ENCODE data around the gene HOXB7.

HOXB7 gene

DNA sequence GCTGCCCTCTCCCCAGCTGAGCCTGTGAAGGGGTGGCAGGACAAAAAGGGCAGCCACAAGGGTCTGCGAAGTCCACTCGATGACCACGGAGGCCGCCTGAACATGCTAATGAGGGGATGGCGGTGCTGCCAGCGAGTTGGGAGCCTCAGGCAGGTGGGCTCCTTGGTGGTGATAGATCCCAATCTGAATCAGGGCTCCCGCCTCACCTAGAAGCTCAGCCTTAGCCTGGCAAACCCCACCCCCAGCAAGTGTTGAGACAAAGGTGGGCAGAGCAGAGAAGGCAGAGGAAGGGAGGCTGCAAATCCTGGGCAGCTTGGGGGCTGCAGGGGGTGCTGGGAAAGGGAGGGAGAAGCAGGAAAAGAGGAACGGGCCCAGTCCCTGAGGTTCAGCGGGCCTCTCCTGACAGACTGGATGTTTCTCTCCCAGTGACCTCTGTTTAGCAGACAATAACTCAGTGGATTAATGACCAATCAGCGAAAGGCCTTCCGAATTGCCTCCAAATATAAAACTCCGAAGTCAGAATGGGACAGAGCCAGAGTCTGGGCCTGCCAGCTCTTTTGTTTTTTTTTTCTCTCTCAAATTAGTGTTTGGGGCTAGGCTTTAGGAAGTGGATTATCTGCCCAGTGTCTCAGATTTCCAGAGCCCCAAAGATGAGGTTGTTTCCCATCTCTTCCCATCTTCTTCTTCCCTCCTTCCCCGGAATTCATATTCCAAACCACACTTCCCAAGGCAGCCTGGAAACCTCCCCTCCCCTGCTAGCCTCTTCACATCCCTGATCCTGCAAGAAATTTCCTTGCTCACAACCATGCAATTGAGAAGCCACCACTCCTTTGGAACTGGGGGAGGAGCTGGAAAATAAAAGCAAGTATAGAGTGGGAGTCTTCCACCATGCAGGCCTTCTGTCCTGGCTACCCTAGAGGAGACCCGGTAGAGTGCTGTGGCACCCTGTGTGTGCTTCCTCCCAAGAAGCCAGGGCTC, 50.7 kb downstream of the HOXB7 start:
- DNase-seq (ENCODE audit: low read depth, low spot score) = no peak
- TF ChIP-seq, protein P1, sequence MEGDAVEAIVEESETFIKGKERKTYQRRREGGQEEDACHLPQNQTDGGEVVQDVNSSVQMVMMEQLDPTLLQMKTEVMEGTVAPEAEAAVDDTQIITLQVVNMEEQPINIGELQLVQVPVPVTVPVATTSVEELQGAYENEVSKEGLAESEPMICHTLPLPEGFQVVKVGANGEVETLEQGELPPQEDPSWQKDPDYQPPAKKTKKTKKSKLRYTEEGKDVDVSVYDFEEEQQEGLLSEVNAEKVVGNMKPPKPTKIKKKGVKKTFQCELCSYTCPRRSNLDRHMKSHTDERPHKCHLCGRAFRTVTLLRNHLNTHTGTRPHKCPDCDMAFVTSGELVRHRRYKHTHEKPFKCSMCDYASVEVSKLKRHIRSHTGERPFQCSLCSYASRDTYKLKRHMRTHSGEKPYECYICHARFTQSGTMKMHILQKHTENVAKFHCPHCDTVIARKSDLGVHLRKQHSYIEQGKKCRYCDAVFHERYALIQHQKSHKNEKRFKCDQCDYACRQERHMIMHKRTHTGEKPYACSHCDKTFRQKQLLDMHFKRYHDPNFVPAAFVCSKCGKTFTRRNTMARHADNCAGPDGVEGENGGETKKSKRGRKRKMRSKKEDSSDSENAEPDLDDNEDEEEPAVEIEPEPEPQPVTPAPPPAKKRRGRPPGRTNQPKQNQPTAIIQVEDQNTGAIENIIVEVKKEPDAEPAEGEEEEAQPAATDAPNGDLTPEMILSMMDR (IDR thresholded peaks at IDR 0.05; ENCODE audit: low read depth, low read length) = no peak
- in situ Hi-C loops (cut with HindIII; ENCODE audit: low sequenced_read_pairs) = no loop called here
- H3K4me3 ChIP-seq (ENCODE audit: low read depth, low read length) = peak overlapping the region; percentile 1

DNA sequence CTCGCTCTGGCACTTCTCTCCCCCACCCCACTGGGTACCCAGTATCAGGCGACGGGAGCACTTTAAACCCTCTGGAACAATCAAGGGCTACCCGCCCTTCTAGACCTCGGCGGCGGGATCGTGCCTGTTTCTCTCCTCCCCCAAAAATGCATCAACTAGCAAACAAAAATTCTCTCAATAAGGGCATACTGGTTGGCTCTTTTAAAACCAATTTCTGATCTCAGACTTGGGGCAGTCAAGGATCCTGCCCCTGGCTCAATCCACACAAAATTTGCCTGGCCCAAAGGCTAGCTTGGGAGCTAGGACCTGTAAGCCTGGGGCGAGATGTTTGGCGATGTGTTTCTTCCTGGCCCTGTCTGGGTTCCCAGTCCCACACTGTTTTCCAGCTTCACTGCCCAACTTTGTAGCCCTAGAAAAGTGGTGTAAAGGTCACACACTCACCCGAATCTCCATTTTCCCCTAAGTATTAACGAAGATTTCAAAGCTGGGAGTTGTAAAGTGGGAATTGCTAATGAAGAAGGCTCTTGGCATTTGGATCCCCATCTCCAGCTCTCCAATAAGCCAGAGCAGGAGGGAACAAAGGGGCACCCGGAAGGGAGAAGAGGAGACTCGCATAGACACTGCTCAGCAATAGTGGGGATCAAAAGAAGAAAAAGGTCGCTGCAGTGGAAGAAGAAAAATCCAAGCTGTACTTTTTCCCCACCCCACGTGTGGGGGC, 51.5 kb downstream of the HOXB7 start:
- TF ChIP-seq, protein P1 (IDR thresholded peaks at IDR 0.05; ENCODE audit: low read depth, low read length) = no peak
- DNase-seq (ENCODE audit: low read depth, low spot score) = no peak
- in situ Hi-C loops (cut with HindIII; ENCODE audit: low sequenced_read_pairs) = no loop called here
- H3K4me3 ChIP-seq (ENCODE audit: low read depth, low read length) = peak overlapping the region; percentile 30

DNA sequence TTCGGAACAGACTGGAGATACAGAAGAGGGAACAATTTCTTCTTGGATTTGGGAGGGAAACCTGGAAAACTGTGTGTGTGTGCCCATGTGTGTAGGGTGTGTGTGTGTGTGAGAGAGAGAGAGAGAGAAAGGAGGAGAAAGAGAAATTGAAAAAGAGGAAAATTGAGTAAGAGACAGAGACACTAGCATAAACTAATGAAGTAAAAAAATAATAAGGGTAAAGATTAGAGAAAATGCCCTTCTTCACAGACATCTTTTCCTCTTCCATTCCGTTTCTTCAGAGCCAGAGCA, 52.0 kb downstream of the HOXB7 start:
- H3K4me3 ChIP-seq (ENCODE audit: low read depth, low read length) = peak overlapping the region; percentile 30
- no peak for DNase-seq (ENCODE audit: low read depth, low spot score)
- in situ Hi-C loops (cut with HindIII; ENCODE audit: low sequenced_read_pairs) = no loop called here
- TF ChIP-seq, protein P1 (IDR thresholded peaks at IDR 0.05; ENCODE audit: low read depth, low read length) = no peak

DNA sequence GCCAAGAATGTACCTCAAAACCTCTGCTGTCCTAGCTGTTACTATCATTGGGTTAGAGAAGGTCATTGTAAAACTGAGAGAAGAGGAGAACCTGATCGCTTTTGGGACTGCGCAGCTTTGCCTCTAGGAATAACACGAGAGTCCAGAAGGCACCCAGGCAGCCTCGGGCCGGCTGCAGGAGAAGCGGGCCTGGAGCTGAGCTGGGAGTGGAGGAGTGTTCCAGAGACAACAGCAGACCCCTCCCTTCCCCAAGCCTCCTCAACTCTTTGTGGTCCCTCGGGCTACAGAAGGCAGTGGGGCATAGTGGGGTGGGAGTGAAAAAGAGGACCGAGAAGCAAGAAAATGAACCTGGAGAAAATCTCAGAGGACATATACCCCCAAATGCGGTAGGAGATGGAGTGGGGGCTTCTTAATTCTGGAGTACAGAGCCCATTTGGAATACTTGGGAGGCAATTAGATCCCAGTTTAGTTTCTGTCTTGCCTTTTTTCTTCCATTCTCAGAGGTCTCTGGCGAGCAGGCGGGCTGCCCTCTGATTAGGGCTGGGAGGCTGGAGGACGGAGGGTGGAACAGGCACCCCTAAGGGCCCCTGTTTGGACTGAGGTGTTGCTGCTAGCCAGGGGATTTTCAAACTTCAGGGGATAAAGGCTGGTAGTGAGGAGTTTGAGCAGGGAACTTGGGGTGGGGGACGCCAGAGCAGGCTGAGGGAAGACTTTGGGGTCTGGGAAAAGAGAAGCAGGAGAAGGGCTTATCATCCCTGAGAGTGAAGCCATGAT, 52.6 kb downstream of the HOXB7 start:
- DNase-seq (ENCODE audit: low read depth, low spot score) = no peak
- in situ Hi-C loops (cut with HindIII; ENCODE audit: low sequenced_read_pairs) = no loop called here
- TF ChIP-seq, protein P1 (IDR thresholded peaks at IDR 0.05; ENCODE audit: low read depth, low read length) = no peak
- H3K4me3 ChIP-seq (ENCODE audit: low read depth, low read length) = peak overlapping the region; percentile 30
